Measurements from ENCODE around the gene IL32.

DNA sequence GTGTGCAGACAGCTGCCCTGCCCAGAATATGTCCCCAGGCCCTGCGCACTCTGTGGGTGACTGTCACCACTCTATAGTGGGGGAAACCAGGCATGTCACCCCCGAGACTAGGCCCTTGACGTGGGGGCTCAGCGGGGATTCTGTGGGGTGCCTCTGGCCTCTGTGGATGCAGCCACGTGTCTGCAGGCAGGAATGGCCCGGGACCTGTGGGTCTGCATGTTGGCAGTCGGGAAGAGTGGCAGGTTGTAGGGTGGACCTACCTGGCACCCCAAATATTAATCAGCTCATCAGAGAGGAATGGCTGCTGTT is 954 bp downstream of the IL32 start:
- no peak for TF ChIP-seq EZH2 (IDR thresholded peaks at IDR 0.05; ENCODE audit: borderline replicate concordance)
- TF ChIP-seq, protein P1, sequence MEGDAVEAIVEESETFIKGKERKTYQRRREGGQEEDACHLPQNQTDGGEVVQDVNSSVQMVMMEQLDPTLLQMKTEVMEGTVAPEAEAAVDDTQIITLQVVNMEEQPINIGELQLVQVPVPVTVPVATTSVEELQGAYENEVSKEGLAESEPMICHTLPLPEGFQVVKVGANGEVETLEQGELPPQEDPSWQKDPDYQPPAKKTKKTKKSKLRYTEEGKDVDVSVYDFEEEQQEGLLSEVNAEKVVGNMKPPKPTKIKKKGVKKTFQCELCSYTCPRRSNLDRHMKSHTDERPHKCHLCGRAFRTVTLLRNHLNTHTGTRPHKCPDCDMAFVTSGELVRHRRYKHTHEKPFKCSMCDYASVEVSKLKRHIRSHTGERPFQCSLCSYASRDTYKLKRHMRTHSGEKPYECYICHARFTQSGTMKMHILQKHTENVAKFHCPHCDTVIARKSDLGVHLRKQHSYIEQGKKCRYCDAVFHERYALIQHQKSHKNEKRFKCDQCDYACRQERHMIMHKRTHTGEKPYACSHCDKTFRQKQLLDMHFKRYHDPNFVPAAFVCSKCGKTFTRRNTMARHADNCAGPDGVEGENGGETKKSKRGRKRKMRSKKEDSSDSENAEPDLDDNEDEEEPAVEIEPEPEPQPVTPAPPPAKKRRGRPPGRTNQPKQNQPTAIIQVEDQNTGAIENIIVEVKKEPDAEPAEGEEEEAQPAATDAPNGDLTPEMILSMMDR (IDR thresholded peaks at IDR 0.05; ENCODE audit: poor library complexity) = no peak
- TF ChIP-seq EZH2phosphoT487 (IDR thresholded peaks at IDR 0.05; ENCODE audit: low read depth, severe bottlenecking, unreplicated experiment) = no peak

All from hepatocyte (in vitro differentiated cells).